HepG2 (cell line): ENCODE data around the gene IFITM5. TPM values are rescaled to one million over a fixed set of nuclear protein-coding genes. Genes with fewer than 3 reads are reported as not detected.
A peak's percentile ranks its signal among the peaks of the same experiment; 100 is the strongest.

ENCODE experiments used
- ATAC-seq: fragments of 200-7000 bp; cut with Tn5 transposase; 3 replicates; pipeline ENCODE4 v1.9.1; 2020; ENCODE audit warnings: mild to moderate bottlenecking, moderate library complexity
- BruUV-seq: library from RNA; stranded (reverse); fragments of 400-500 nt; replicated peaks from 2 replicates; lab custom pipeline; 2021; lab: Mats Ljungman, UMichigan
- CTCF ChIA-PET: fragments of 300-600 bp; formaldehyde crosslinking; extraction: SDS; loops from one replicate; lab custom pipeline; 2021; ENCODE audit warnings: low total read pairs, inconsistent platforms, low intra/inter-chr PET ratio; lab: Yijun Ruan, JAX
- POLR2A ChIA-PET: fragments of 350-600 bp; sonication (Branson Sonifier 250); formaldehyde crosslinking; loops from one replicate; lab custom pipeline; 2020; ENCODE audit warnings: antibody characterized with exemption, inconsistent platforms; lab: Yijun Ruan, JAX
- DNase-seq: peaks from one replicate; pipeline ENCODE4 v3.0.0-alpha.2; 2015; ENCODE audit warnings: low spot score
- FAIRE-seq: peaks from 3 replicates; lab custom pipeline; 2011; peaks lifted over from hg19 to GRCh38; lab: Jason Lieb, UNC
- H2AFZ ChIP-seq: one replicate; pipeline ENCODE4 v1.6.1; 2011; ENCODE audit warnings: low read length, inconsistent platforms
- H3K27ac ChIP-seq: fragments of 300-600 bp; 3 replicates; pipeline ENCODE4 v1.8.0; 2011; ENCODE audit warnings: mixed run types, mild to moderate bottlenecking, mixed read lengths, low read length, inconsistent platforms; ENCODE audit not compliant: insufficient read depth; ENCODE audit errors: extremely low read length
- H3K27me3 ChIP-seq, 2 experiments: fragments of 200-600 bp in 1 of 2; 2 replicates in 1 of 2; 3 replicates in 1 of 2; pipeline versions ENCODE4 v1.6.0 to v1.8.0; 2011; ENCODE audit warnings: low read length in 2 of 2, mild to moderate bottlenecking in 2 of 2, moderate library complexity in 2 of 2, inconsistent platforms in 1 of 2; ENCODE audit not compliant: insufficient read depth in 2 of 2, control insufficient read depth in 1 of 2
- H3K36me3 ChIP-seq, 2 experiments: fragments of 200-600 bp in 1 of 2; replicated peaks in 1 of 2; 2 replicates in 1 of 2; 3 replicates in 1 of 2; pipeline versions ENCODE4 v1.5.1 to v1.8.0; 2011; ENCODE audit warnings: low read length in 2 of 2, inconsistent platforms in 1 of 2; ENCODE audit not compliant: insufficient read depth in 2 of 2, control insufficient read depth in 1 of 2
- H3K4me1 ChIP-seq: 2 replicates; pipeline ENCODE4 v1.5.1; 2012; ENCODE audit warnings: low read length, inconsistent platforms; ENCODE audit not compliant: insufficient read depth
- H3K4me2 ChIP-seq: 2 replicates; pipeline ENCODE4 v1.6.0; 2011; ENCODE audit warnings: low read depth, low read length, inconsistent platforms
- H3K4me3 ChIP-seq, 3 experiments: fragments of 200-600 bp in 1 of 3; sonication (generic), shearing (Covaris generic) in 1 of 3; replicated peaks in 1 of 3; 2 replicates each; pipeline ENCODE4 v1.5.1; 2011 to 2016; ENCODE audit warnings: low read length in 3 of 3, inconsistent platforms in 2 of 3, low read depth in 2 of 3, mild to moderate bottlenecking in 2 of 3, control low read depth in 1 of 3, mixed read lengths in 1 of 3; ENCODE audit not compliant: insufficient read depth in 1 of 3
- H3K79me2 ChIP-seq: one replicate; pipeline ENCODE4 v1.6.1; 2011; ENCODE audit warnings: low read length, inconsistent platforms; ENCODE audit not compliant: insufficient read depth
- H3K9ac ChIP-seq: 2 replicates; pipeline ENCODE4 v1.6.0; 2011; ENCODE audit warnings: mild to moderate bottlenecking, low read depth, low read length, inconsistent platforms; ENCODE audit not compliant: insufficient read depth
- H3K9me3 ChIP-seq: 2 replicates; pipeline ENCODE4 v1.5.1; 2012; ENCODE audit warnings: mild to moderate bottlenecking, low read length
- H4K20me1 ChIP-seq: 2 replicates; pipeline ENCODE4 v1.6.0; 2011; ENCODE audit warnings: inconsistent platforms, mild to moderate bottlenecking, low read length, moderate library complexity; ENCODE audit not compliant: insufficient read depth
- ARID3A ChIP-seq: IDR thresholded peaks from 2 replicates; pipeline ENCODE4 v1.6.1; 2012; ENCODE audit warnings: low read depth, low read length, improper control_type of control experiment
- EZH2 ChIP-seq: conservative IDR thresholded peaks from 2 replicates; pipeline ENCODE4 v1.6.1; 2012; ENCODE audit warnings: mild to moderate bottlenecking, low read depth, low read length, moderate library complexity
- TFE3 ChIP-seq: IDR thresholded peaks from 2 replicates; pipeline ENCODE4 v1.6.1; 2016
- WIZ ChIP-seq: sonication (generic); formaldehyde crosslinking; IDR thresholded peaks from 2 replicates; pipeline ENCODE4 v1.5.1; 2020; ENCODE audit warnings: mild to moderate bottlenecking, missing genetic modification reagents
- WGBS: methylation state at CpG from one replicate; pipeline ENCODE4 v1.1.6; 2017; ENCODE audit warnings: low lambda C conversion rate; 5-methylcytosine and 5-hydroxymethylcytosine counted together
- in situ Hi-C: cut with HindIII; loops from 2 replicates; pipeline ENCODE4 v1.10.0; 2017; ENCODE audit warnings: low pct_unique_long_range_greater_than_20kb; ENCODE audit not compliant: extremely low pct_ligation_motif_present
- intact Hi-C: fragments of 100-400 bp; cut with micrococcal nuclease; formaldehyde crosslinking; loops from one replicate; pipeline ENCODE4 v1.10.0; 2022; ENCODE audit not compliant: unreplicated experiment
- polyA plus RNA-seq, 8 experiments: library from polyadenylated mRNA; depleted of rRNA in 3 of 8; stranded (reverse) in 7 of 8; unstranded in 1 of 8; fragments of >200 nt; fragmentation: Illumina TruSeq in 4 of 8; extraction: Trizol in 4 of 8; gene quantifications; 2 replicates each; pipeline versions ENCODE4 v1.2.1 to v1.2.3, GENCODE V29; 2011 to 2016; ENCODE audit warnings: low read depth in 4 of 8, missing spikeins in 1 of 8, mixed read lengths in 1 of 8; ENCODE audit not compliant: insufficient read depth in 1 of 8
- total RNA-seq, 5 experiments: library from RNA; depleted of rRNA; stranded (reverse); fragments of >200 nt; fragmentation: Illumina TruSeq; extraction: Trizol; gene quantifications; 2 replicates each; pipeline ENCODE4 v1.2.3, GENCODE V29; 2016; ENCODE audit warnings: low read depth in 1 of 5

The IFITM5 gene
- total and polyA plus RNA-seq, 2 of the 13 experiments (the other 11 are each of a cell fraction or from before 2014, with no cell fraction given), result not detected

- H3K4me1 ChIP-seq, result peaks cover 41% of the 10 kb centered on the region
- no peak overlapping the region for H2AFZ ChIP-seq
- no peak overlapping the region for H3K9ac ChIP-seq
- no peaks in the 10 kb centered on the region for H3K79me2 ChIP-seq
- no peak overlapping the region for H3K4me3 ChIP-seq
- 38% methylated on average over 10 of the region's 29 CpGs for WGBS
- peaks cover 9 to 78% of the 10 kb centered on the region in 2 experiments; a peak in 4 of 5 replicates for H3K27me3 ChIP-seq
- H3K9me3 ChIP-seq, result no peaks in the 10 kb centered on the region
- no peaks in the 10 kb centered on the region for H4K20me1 ChIP-seq
- ChIA-PET POLR2A (no interaction called here), CTCF (no interaction called here)
- H3K27ac ChIP-seq, result no peak overlapping the region
- intact Hi-C loops, result no loop called here
- H3K4me2 ChIP-seq, result no peak overlapping the region
- ATAC-seq (peak; percentile 23), FAIRE-seq (no peak), DNase-seq (no peak)
- no TSS peak for BruUV-seq
- TF ChIP-seq TFE3 (CRISPR knock-in tag) (no peak), ARID3A (no peak), WIZ (CRISPR knock-in tag) (no peak), EZH2 (0 out of 2 replicates have a peak, but pooled peaks have one; percentile 56)
- H3K36me3 ChIP-seq, result no peaks in the 10 kb centered on the region
- in situ Hi-C loops, result no loop called here
Observed at GRCh38 chr11:285021-285893, 14.1 kb downstream of the IFITM5 start.
